HEK293 (cell line): Measurements from ENCODE around the gene MRFAP1.

Experiments used
- CTCF ChIA-PET: fragments of 350-600 bp; formaldehyde crosslinking; extraction: SDS; loops from one replicate; lab custom pipeline; 2021; ENCODE audit warnings: antibody characterized with exemption; lab: Yijun Ruan, JAX
- POLR2A ChIA-PET: fragments of 300-600 bp; formaldehyde crosslinking; extraction: SDS; loops from one replicate; lab custom pipeline; 2020; ENCODE audit warnings: antibody characterized with exemption, inconsistent platforms; lab: Yijun Ruan, JAX
- H3K27ac ChIP-seq: fragments of 200-500 bp; sonication (Bioruptor generic); 2 replicates; pipeline ENCODE4 v1.5.1; 2014; ENCODE audit warnings: low read depth, low read length, control low read depth, inconsistent platforms; ENCODE audit errors: extremely low read depth
- H3K36me3 ChIP-seq, 2 experiments: fragments of 200-500 bp in 1 of 2; sonication (Bioruptor generic) in 1 of 2; 1 replicate in 1 of 2; 2 replicates in 1 of 2; pipeline ENCODE4 v1.5.1; 2014 to 2017; ENCODE audit warnings: inconsistent platforms in 2 of 2, low read length in 2 of 2; ENCODE audit not compliant: control insufficient read depth in 2 of 2, insufficient read depth in 1 of 2
- H3K4me1 ChIP-seq: fragments of 200-500 bp; sonication (Bioruptor generic); 2 replicates; pipeline ENCODE4 v1.5.1; 2014; ENCODE audit warnings: mild to moderate bottlenecking, low read length, inconsistent platforms; ENCODE audit not compliant: control insufficient read depth, insufficient read depth
- H3K4me3 ChIP-seq: 2 replicates; pipeline ENCODE4 v1.5.1; 2011; ENCODE audit warnings: low read depth, mild to moderate bottlenecking, control low read depth, low read length, moderate library complexity
- H3K9me3 ChIP-seq: fragments of 200-500 bp; sonication (Bioruptor generic); 2 replicates; pipeline ENCODE4 v1.5.1; 2014; ENCODE audit warnings: low read depth, low read length, inconsistent platforms; ENCODE audit not compliant: control insufficient read depth, insufficient read depth
- GLI4 ChIP-seq: fragments of 450-650 bp; formaldehyde crosslinking; IDR thresholded peaks from 2 replicates; pipeline ENCODE4 v1.5.1; 2016; ENCODE audit warnings: missing biosample characterization, missing genetic modification characterization
- GLIS2 ChIP-seq: fragments of 450-650 bp; formaldehyde crosslinking; IDR thresholded peaks from 2 replicates; pipeline ENCODE4 v1.5.1; 2016; ENCODE audit warnings: missing biosample characterization, missing genetic modification characterization
- RBAK ChIP-seq: fragments of 450-650 bp; formaldehyde crosslinking; IDR thresholded peaks from 2 replicates; pipeline ENCODE4 v1.5.1; 2016; ENCODE audit warnings: missing biosample characterization, missing genetic modification characterization
- WT1 ChIP-seq: fragments of 450-650 bp; formaldehyde crosslinking; IDR thresholded peaks from 2 replicates; pipeline ENCODE4 v1.5.1; 2016; ENCODE audit warnings: missing biosample characterization, missing genetic modification characterization
- ZBTB11 ChIP-seq: fragments of 450-650 bp; formaldehyde crosslinking; conservative IDR thresholded peaks from 2 replicates; pipeline ENCODE4 v1.5.1; 2016; ENCODE audit warnings: low read depth, missing biosample characterization, missing genetic modification characterization
- ZBTB17 ChIP-seq: fragments of 450-650 bp; formaldehyde crosslinking; IDR thresholded peaks from 2 replicates; pipeline ENCODE4 v1.5.1; 2016; ENCODE audit warnings: missing biosample characterization, missing genetic modification characterization
- ZBTB44 ChIP-seq: fragments of 450-650 bp; IDR thresholded peaks from 2 replicates; pipeline ENCODE4 v1.5.1; 2018; ENCODE audit warnings: missing biosample characterization, mild to moderate bottlenecking, missing genetic modification characterization
- ZBTB6 ChIP-seq: fragments of 450-650 bp; formaldehyde crosslinking; IDR thresholded peaks from 2 replicates; pipeline ENCODE4 v1.5.1; 2017; ENCODE audit warnings: missing biosample characterization, missing genetic modification characterization
- ZBTB7A ChIP-seq: fragments of 450-650 bp; formaldehyde crosslinking; IDR thresholded peaks from 2 replicates; pipeline ENCODE4 v1.5.1; 2016; ENCODE audit warnings: low read depth, missing biosample characterization, missing genetic modification characterization
- ZNF155 ChIP-seq: fragments of 450-650 bp; formaldehyde crosslinking; IDR thresholded peaks from 2 replicates; pipeline ENCODE4 v1.5.1; 2016; ENCODE audit warnings: missing biosample characterization, missing genetic modification characterization
- ZNF362 ChIP-seq: fragments of 450-650 bp; formaldehyde crosslinking; IDR thresholded peaks from 2 replicates; pipeline ENCODE4 v1.5.1; 2016; ENCODE audit warnings: missing biosample characterization, missing genetic modification characterization
- ZNF37A ChIP-seq: fragments of 450-650 bp; IDR thresholded peaks from 2 replicates; pipeline ENCODE4 v1.5.1; 2018; ENCODE audit warnings: missing biosample characterization, missing genetic modification characterization
- ZNF488 ChIP-seq: fragments of 450-650 bp; formaldehyde crosslinking; IDR thresholded peaks from 2 replicates; pipeline ENCODE4 v1.5.1; 2016; ENCODE audit warnings: missing biosample characterization, missing genetic modification characterization
- ZNF529 ChIP-seq: fragments of 450-650 bp; formaldehyde crosslinking; IDR thresholded peaks from 2 replicates; pipeline ENCODE4 v1.5.1; 2017; ENCODE audit warnings: missing genetic modification characterization, missing biosample characterization; ENCODE audit not compliant: insufficient replicate concordance
- ZNF571 ChIP-seq: fragments of 450-650 bp; formaldehyde crosslinking; IDR thresholded peaks from 2 replicates; pipeline ENCODE4 v1.5.0; 2017; ENCODE audit warnings: missing biosample characterization, missing genetic modification characterization
- ZNF585B ChIP-seq: fragments of 450-650 bp; formaldehyde crosslinking; IDR thresholded peaks from 2 replicates; pipeline ENCODE4 v1.5.1; 2016; ENCODE audit warnings: missing biosample characterization, missing genetic modification characterization
- ZNF658 ChIP-seq: fragments of 450-650 bp; formaldehyde crosslinking; IDR thresholded peaks from 2 replicates; pipeline ENCODE4; 2016; ENCODE audit warnings: missing biosample characterization, missing genetic modification characterization
- ZNF830 ChIP-seq: fragments of 450-650 bp; IDR thresholded peaks from 2 replicates; pipeline ENCODE4 v1.5.0; 2018; ENCODE audit warnings: missing biosample characterization, missing genetic modification characterization, low read depth, mild to moderate bottlenecking, moderate library complexity

The MRFAP1 gene

GRCh38 chr4:6619116-6619465, 21.4 kb upstream of the MRFAP1 start:
- Histone ChIP-seq H3K4me1 (no peaks in the 10 kb centered on the region), H3K9me3 (no peaks in the 10 kb centered on the region), H3K36me3 (peaks cover 0 to 19% of the 10 kb centered on the region in 2 experiments; a peak in 1 of 3 replicates)
- CTCF ChIA-PET: no interaction called here
- no peak for TF ChIP-seq ZBTB7A
- TF ChIP-seq ZBTB11 (tag by site-specific recombination): no peak
- TF ChIP-seq GLI4 (tag by site-specific recombination): no peak
- no peak for TF ChIP-seq ZBTB44 (tag by site-specific recombination)
- no peak for TF ChIP-seq ZBTB6
- no peak for TF ChIP-seq RBAK
- no peak for TF ChIP-seq WT1 (tag by site-specific recombination)
- TF ChIP-seq GLIS2 (tag by site-specific recombination): no peak
- TF ChIP-seq ZNF362 (tag by site-specific recombination): no peak
- TF ChIP-seq ZNF155 (tag by site-specific recombination): no peak
- no peak for TF ChIP-seq ZNF529 (tag by site-specific recombination)
- no peak for TF ChIP-seq ZNF585B (tag by site-specific recombination)
- no peak for TF ChIP-seq ZNF571 (tag by site-specific recombination)
- no peak for TF ChIP-seq ZBTB17 (tag by site-specific recombination)
- no peak for TF ChIP-seq ZNF830 (tag by site-specific recombination)
- TF ChIP-seq ZNF37A (tag by site-specific recombination): no peak
- TF ChIP-seq ZNF658 (tag by site-specific recombination): no peak
- no peak for TF ChIP-seq ZNF488
- TF ChIP-seq, all 188 proteins: peak for 0
- POLR2A ChIA-PET: no interaction called here
- H3K27ac ChIP-seq: no peak overlapping the region
- no peak overlapping the region for H3K4me3 ChIP-seq
